Measurements from ENCODE around the gene PLA2G4A. TPM values are rescaled to one million over a fixed set of nuclear protein-coding genes. Genes with fewer than 3 reads are reported as not detected.

Gene PLA2G4A
- total RNA-seq, 1 experiment from 2014 or later, result 2.0 TPM

DNA sequence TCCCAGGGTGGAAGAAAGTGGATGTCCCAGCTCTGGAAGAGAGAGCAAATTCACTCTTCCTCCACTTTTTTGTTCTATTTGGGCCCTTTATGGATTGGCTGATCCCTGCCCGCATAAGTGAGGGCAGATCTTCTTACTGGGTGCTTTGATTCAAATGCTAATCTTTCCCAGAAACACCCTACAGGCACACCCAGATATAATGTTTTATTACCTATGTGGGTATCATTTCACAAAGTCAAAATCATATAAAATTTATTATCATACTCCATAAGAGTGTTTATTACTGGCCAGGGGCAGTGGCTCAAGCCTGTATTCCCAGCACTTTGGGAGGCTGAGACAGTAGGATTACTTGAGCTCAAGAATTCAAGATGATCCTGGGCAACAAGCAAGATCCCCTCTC lies 16.9 kb upstream of the PLA2G4A start:
- H3K36me3 Mint-ChIP-seq (ENCODE audit: insufficient read depth, unreplicated experiment), result no peaks in the 10 kb centered on the region
- H3K4me1 Mint-ChIP-seq (ENCODE audit: low read depth, unreplicated experiment), result no peaks in the 10 kb centered on the region
- Histone ChIP-seq H3K4me1 (no peaks in the 10 kb centered on the region), H3K4me3 (ENCODE audit: low read depth, low read length) (no peak overlapping the region), H3K36me3 (ENCODE audit: control insufficient read depth, insufficient read depth, low read length) (no peaks in the 10 kb centered on the region), H3K9me3 (no peaks in the 10 kb centered on the region), H3K27me3 (replicated peaks; ENCODE audit: control insufficient read depth, insufficient read depth, low read length) (no peaks in the 10 kb centered on the region)
- no peaks in the 10 kb centered on the region for H3K9me3 Mint-ChIP-seq (ENCODE audit: unreplicated experiment)
- no peak overlapping the region for H3K27ac Mint-ChIP-seq (ENCODE audit: unreplicated experiment)
- intact Hi-C loops (cut with micrococcal nuclease; ENCODE audit: unreplicated experiment), result no loop called here
- no peak for DNase-seq
- peaks cover 2% of the 10 kb centered on the region for H3K27me3 Mint-ChIP-seq (ENCODE audit: insufficient read depth, unreplicated experiment)
- ChIA-PET CTCF (no interaction called here), POLR2A (no interaction called here)
- BruUV-seq (replicated peaks), result no TSS peak
- TF ChIP-seq, protein P1, sequence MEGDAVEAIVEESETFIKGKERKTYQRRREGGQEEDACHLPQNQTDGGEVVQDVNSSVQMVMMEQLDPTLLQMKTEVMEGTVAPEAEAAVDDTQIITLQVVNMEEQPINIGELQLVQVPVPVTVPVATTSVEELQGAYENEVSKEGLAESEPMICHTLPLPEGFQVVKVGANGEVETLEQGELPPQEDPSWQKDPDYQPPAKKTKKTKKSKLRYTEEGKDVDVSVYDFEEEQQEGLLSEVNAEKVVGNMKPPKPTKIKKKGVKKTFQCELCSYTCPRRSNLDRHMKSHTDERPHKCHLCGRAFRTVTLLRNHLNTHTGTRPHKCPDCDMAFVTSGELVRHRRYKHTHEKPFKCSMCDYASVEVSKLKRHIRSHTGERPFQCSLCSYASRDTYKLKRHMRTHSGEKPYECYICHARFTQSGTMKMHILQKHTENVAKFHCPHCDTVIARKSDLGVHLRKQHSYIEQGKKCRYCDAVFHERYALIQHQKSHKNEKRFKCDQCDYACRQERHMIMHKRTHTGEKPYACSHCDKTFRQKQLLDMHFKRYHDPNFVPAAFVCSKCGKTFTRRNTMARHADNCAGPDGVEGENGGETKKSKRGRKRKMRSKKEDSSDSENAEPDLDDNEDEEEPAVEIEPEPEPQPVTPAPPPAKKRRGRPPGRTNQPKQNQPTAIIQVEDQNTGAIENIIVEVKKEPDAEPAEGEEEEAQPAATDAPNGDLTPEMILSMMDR (IDR thresholded peaks at IDR 0.05; ENCODE audit: insufficient read depth in 1 of 2, low read depth in 1 of 2, low read length in 1 of 2, severe bottlenecking in 1 of 2, unreplicated experiment in 1 of 2), result no peak
- H3K4me3 Mint-ChIP-seq (ENCODE audit: unreplicated experiment), result no peak overlapping the region

DNA sequence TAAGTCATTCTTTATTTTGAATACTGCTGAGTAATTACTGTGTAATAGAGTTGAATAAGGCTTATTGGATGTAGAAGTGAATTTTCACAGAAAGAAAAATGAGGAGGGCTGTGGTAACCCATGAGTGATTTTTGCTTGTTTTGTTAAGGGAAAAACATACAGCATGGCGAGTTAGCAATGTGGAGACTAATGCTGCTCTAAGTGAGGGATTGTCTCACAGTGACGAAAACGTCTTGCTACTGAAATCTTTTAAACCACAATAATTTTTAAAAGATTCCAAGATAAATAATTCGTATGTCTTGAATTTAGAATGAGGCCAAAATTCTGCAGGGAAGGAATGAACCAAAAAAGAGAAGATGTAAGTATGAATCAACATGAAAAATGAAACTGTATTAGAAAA lies 16.2 kb upstream of the PLA2G4A start:
- no peak for DNase-seq
- Histone ChIP-seq H3K4me1 (no peaks in the 10 kb centered on the region), H3K27me3 (replicated peaks; ENCODE audit: control insufficient read depth, insufficient read depth, low read length) (no peaks in the 10 kb centered on the region), H3K36me3 (ENCODE audit: control insufficient read depth, insufficient read depth, low read length) (no peaks in the 10 kb centered on the region), H3K4me3 (ENCODE audit: low read depth, low read length) (no peak overlapping the region), H3K9me3 (no peaks in the 10 kb centered on the region)
- Mint-ChIP-seq H3K4me1 (ENCODE audit: low read depth, unreplicated experiment) (no peaks in the 10 kb centered on the region), H3K9me3 (ENCODE audit: unreplicated experiment) (no peaks in the 10 kb centered on the region), H3K27ac (ENCODE audit: unreplicated experiment) (no peak overlapping the region), H3K4me3 (ENCODE audit: unreplicated experiment) (no peak overlapping the region), H3K27me3 (ENCODE audit: insufficient read depth, unreplicated experiment) (peaks cover 2% of the 10 kb centered on the region), H3K36me3 (ENCODE audit: insufficient read depth, unreplicated experiment) (no peaks in the 10 kb centered on the region)
- ChIA-PET CTCF (no interaction called here), POLR2A (no interaction called here)
- no TSS peak for BruUV-seq (replicated peaks)
- intact Hi-C loops (cut with micrococcal nuclease; ENCODE audit: unreplicated experiment), result no loop called here
- TF ChIP-seq, protein P1 (IDR thresholded peaks at IDR 0.05; ENCODE audit: insufficient read depth in 1 of 2, low read depth in 1 of 2, low read length in 1 of 2, severe bottlenecking in 1 of 2, unreplicated experiment in 1 of 2), result no peak

DNA sequence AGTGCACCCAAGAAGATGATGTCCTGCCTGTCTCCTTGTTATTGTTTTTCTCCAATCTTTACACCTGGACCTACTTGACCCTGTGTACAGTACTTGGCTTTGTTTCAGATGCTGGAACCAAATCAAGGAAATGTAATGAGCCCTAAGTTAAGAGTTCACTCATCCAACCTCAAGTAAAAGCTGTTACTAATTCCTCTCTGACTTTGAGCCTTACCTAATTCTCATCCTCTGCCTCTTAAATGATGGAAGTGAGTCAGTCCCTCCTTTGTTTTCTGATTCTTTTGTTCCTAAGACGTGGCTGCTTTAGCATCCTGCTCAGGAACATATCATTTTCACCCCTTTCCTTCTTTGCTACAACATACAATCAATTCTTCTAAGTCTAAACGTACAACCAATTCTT lies 15.3 kb upstream of the PLA2G4A start:
- Histone ChIP-seq H3K9me3 (no peaks in the 10 kb centered on the region), H3K4me1 (no peaks in the 10 kb centered on the region), H3K36me3 (ENCODE audit: control insufficient read depth, insufficient read depth, low read length) (no peaks in the 10 kb centered on the region), H3K27me3 (replicated peaks; ENCODE audit: control insufficient read depth, insufficient read depth, low read length) (no peaks in the 10 kb centered on the region), H3K4me3 (ENCODE audit: low read depth, low read length) (no peak overlapping the region)
- Mint-ChIP-seq H3K4me3 (ENCODE audit: unreplicated experiment) (no peak overlapping the region), H3K36me3 (ENCODE audit: insufficient read depth, unreplicated experiment) (no peaks in the 10 kb centered on the region), H3K27ac (ENCODE audit: unreplicated experiment) (no peak overlapping the region), H3K27me3 (ENCODE audit: insufficient read depth, unreplicated experiment) (peaks cover 7% of the 10 kb centered on the region), H3K4me1 (ENCODE audit: low read depth, unreplicated experiment) (no peaks in the 10 kb centered on the region), H3K9me3 (ENCODE audit: unreplicated experiment) (no peaks in the 10 kb centered on the region)
- POLR2A ChIA-PET, result no interaction called here
- TF ChIP-seq, protein P1 (IDR thresholded peaks at IDR 0.05; ENCODE audit: insufficient read depth in 1 of 2, low read depth in 1 of 2, low read length in 1 of 2, severe bottlenecking in 1 of 2, unreplicated experiment in 1 of 2), result no peak
- DNase-seq, result no peak
- BruUV-seq (replicated peaks), result no TSS peak
- intact Hi-C loops (cut with micrococcal nuclease; ENCODE audit: unreplicated experiment), result no loop called here
- CTCF ChIA-PET, result no interaction called here
